HepG2 (cell line): Measurements from ENCODE around the gene USP20. TPM values are rescaled to one million over a fixed set of nuclear protein-coding genes. Genes with fewer than 3 reads are reported as not detected.
A peak's percentile ranks its signal among the peaks of the same experiment; 100 is the strongest.

Source experiments
- ATAC-seq: fragments of 200-7000 bp; cut with Tn5 transposase; 3 replicates; pipeline ENCODE4 v1.9.1; 2020; ENCODE audit warnings: mild to moderate bottlenecking, moderate library complexity
- BruUV-seq: library from RNA; stranded (reverse); fragments of 400-500 nt; replicated peaks from 2 replicates; lab custom pipeline; 2021; lab: Mats Ljungman, UMichigan
- CTCF ChIA-PET: fragments of 300-600 bp; formaldehyde crosslinking; extraction: SDS; loops from one replicate; lab custom pipeline; 2021; ENCODE audit warnings: low total read pairs, inconsistent platforms, low intra/inter-chr PET ratio; lab: Yijun Ruan, JAX
- POLR2A ChIA-PET: fragments of 350-600 bp; sonication (Branson Sonifier 250); formaldehyde crosslinking; loops from one replicate; lab custom pipeline; 2020; ENCODE audit warnings: antibody characterized with exemption, inconsistent platforms; lab: Yijun Ruan, JAX
- DNase-seq: peaks from one replicate; pipeline ENCODE4 v3.0.0-alpha.2; 2015; ENCODE audit warnings: low spot score
- FAIRE-seq: peaks from 3 replicates; lab custom pipeline; 2011; peaks lifted over from hg19 to GRCh38; lab: Jason Lieb, UNC
- H2AFZ ChIP-seq: one replicate; pipeline ENCODE4 v1.6.1; 2011; ENCODE audit warnings: low read length, inconsistent platforms
- H3K27ac ChIP-seq: fragments of 300-600 bp; 3 replicates; pipeline ENCODE4 v1.8.0; 2011; ENCODE audit warnings: mixed run types, mild to moderate bottlenecking, mixed read lengths, low read length, inconsistent platforms; ENCODE audit not compliant: insufficient read depth; ENCODE audit errors: extremely low read length
- H3K27me3 ChIP-seq, 2 experiments: fragments of 200-600 bp in 1 of 2; 2 replicates in 1 of 2; 3 replicates in 1 of 2; pipeline versions ENCODE4 v1.6.0 to v1.8.0; 2011; ENCODE audit warnings: low read length in 2 of 2, mild to moderate bottlenecking in 2 of 2, moderate library complexity in 2 of 2, inconsistent platforms in 1 of 2; ENCODE audit not compliant: insufficient read depth in 2 of 2, control insufficient read depth in 1 of 2
- H3K36me3 ChIP-seq, 2 experiments: fragments of 200-600 bp in 1 of 2; replicated peaks in 1 of 2; 2 replicates in 1 of 2; 3 replicates in 1 of 2; pipeline versions ENCODE4 v1.5.1 to v1.8.0; 2011; ENCODE audit warnings: low read length in 2 of 2, inconsistent platforms in 1 of 2; ENCODE audit not compliant: insufficient read depth in 2 of 2, control insufficient read depth in 1 of 2
- H3K4me1 ChIP-seq: 2 replicates; pipeline ENCODE4 v1.5.1; 2012; ENCODE audit warnings: low read length, inconsistent platforms; ENCODE audit not compliant: insufficient read depth
- H3K4me2 ChIP-seq: 2 replicates; pipeline ENCODE4 v1.6.0; 2011; ENCODE audit warnings: low read depth, low read length, inconsistent platforms
- H3K4me3 ChIP-seq, 3 experiments: fragments of 200-600 bp in 1 of 3; sonication (generic), shearing (Covaris generic) in 1 of 3; replicated peaks in 1 of 3; 2 replicates each; pipeline ENCODE4 v1.5.1; 2011 to 2016; ENCODE audit warnings: low read length in 3 of 3, inconsistent platforms in 2 of 3, low read depth in 2 of 3, mild to moderate bottlenecking in 2 of 3, control low read depth in 1 of 3, mixed read lengths in 1 of 3; ENCODE audit not compliant: insufficient read depth in 1 of 3
- H3K79me2 ChIP-seq: one replicate; pipeline ENCODE4 v1.6.1; 2011; ENCODE audit warnings: low read length, inconsistent platforms; ENCODE audit not compliant: insufficient read depth
- H3K9ac ChIP-seq: 2 replicates; pipeline ENCODE4 v1.6.0; 2011; ENCODE audit warnings: mild to moderate bottlenecking, low read depth, low read length, inconsistent platforms; ENCODE audit not compliant: insufficient read depth
- H3K9me3 ChIP-seq: 2 replicates; pipeline ENCODE4 v1.5.1; 2012; ENCODE audit warnings: mild to moderate bottlenecking, low read length
- H4K20me1 ChIP-seq: 2 replicates; pipeline ENCODE4 v1.6.0; 2011; ENCODE audit warnings: inconsistent platforms, mild to moderate bottlenecking, low read length, moderate library complexity; ENCODE audit not compliant: insufficient read depth
- ARID5B ChIP-seq: IDR thresholded peaks from 2 replicates; pipeline ENCODE4 v1.4.0; 2020; ENCODE audit warnings: mild to moderate bottlenecking, missing genetic modification reagents
- CEBPB ChIP-seq: IDR thresholded peaks from 2 replicates; pipeline ENCODE4 v1.6.1; 2011; ENCODE audit warnings: low read depth, low read length, improper control_type of control experiment, borderline replicate concordance
- CREB3 ChIP-seq: sonication (generic); formaldehyde crosslinking; IDR thresholded peaks from 2 replicates; pipeline ENCODE4 v1.5.0; 2020; ENCODE audit warnings: missing genetic modification reagents
- NCOA2 ChIP-seq: sonication (generic); formaldehyde crosslinking; IDR thresholded peaks from 2 replicates; pipeline ENCODE4 v1.8.0; 2022; ENCODE audit warnings: inconsistent platforms
- NFYB ChIP-seq: sonication (generic); formaldehyde crosslinking; IDR thresholded peaks from 2 replicates; pipeline ENCODE4 v1.4.0; 2020; ENCODE audit warnings: missing genetic modification reagents
- RNF2 ChIP-seq: fragments of 450-650 bp; conservative IDR thresholded peaks from 2 replicates; pipeline ENCODE4 v1.6.1; 2016; ENCODE audit warnings: low read depth
- SNAPC5 ChIP-seq: sonication (generic); formaldehyde crosslinking; IDR thresholded peaks from 2 replicates; pipeline ENCODE4 v1.8.1; 2023; ENCODE audit warnings: mild to moderate bottlenecking, missing genetic modification reagents, borderline replicate concordance
- TEAD3 ChIP-seq: optimal IDR thresholded peaks from 2 replicates; pipeline ENCODE3; 2016; ENCODE audit warnings: borderline replicate concordance
- ZNF253 ChIP-seq: sonication (generic); formaldehyde crosslinking; IDR thresholded peaks from 2 replicates; pipeline ENCODE4 v1.8.0; 2022; ENCODE audit warnings: mild to moderate bottlenecking, missing genetic modification reagents, borderline replicate concordance
- ZNF264 ChIP-seq: sonication (generic); formaldehyde crosslinking; IDR thresholded peaks from 2 replicates; pipeline ENCODE4 v1.4.0; 2020; ENCODE audit warnings: missing genetic modification reagents
- ZNF513 ChIP-seq: sonication (generic); formaldehyde crosslinking; conservative IDR thresholded peaks from 2 replicates; pipeline ENCODE4 v1.5.0; 2020; ENCODE audit warnings: missing genetic modification reagents
- ZNF660 ChIP-seq: sonication (generic); formaldehyde crosslinking; IDR thresholded peaks from 2 replicates; pipeline ENCODE4 v1.5.1; 2020; ENCODE audit warnings: mild to moderate bottlenecking, low read depth, missing genetic modification reagents, borderline replicate concordance
- ZSCAN9 ChIP-seq: IDR thresholded peaks from 2 replicates; pipeline ENCODE4 v1.6.1; 2016; ENCODE audit warnings: borderline replicate concordance
- ZXDC ChIP-seq: sonication (generic); formaldehyde crosslinking; IDR thresholded peaks from 2 replicates; pipeline ENCODE4 v1.5.0; 2020; ENCODE audit warnings: mild to moderate bottlenecking, missing genetic modification reagents
- whole genome bisulfite sequencing: methylation state at CpG from one replicate; pipeline ENCODE4 v1.1.6; 2017; ENCODE audit warnings: low lambda C conversion rate; 5-methylcytosine and 5-hydroxymethylcytosine counted together
- in situ Hi-C: cut with HindIII; loops from 2 replicates; pipeline ENCODE4 v1.10.0; 2017; ENCODE audit warnings: low pct_unique_long_range_greater_than_20kb; ENCODE audit not compliant: extremely low pct_ligation_motif_present
- intact Hi-C: fragments of 100-400 bp; cut with micrococcal nuclease; formaldehyde crosslinking; loops from one replicate; pipeline ENCODE4 v1.10.0; 2022; ENCODE audit not compliant: unreplicated experiment
- polyA plus RNA-seq, 8 experiments: library from polyadenylated mRNA; depleted of rRNA in 3 of 8; stranded (reverse) in 7 of 8; unstranded in 1 of 8; fragments of >200 nt; fragmentation: Illumina TruSeq in 4 of 8; extraction: Trizol in 4 of 8; gene quantifications; 2 replicates each; pipeline versions ENCODE4 v1.2.1 to v1.2.3, GENCODE V29; 2011 to 2016; ENCODE audit warnings: low read depth in 4 of 8, missing spikeins in 1 of 8, mixed read lengths in 1 of 8; ENCODE audit not compliant: insufficient read depth in 1 of 8
- total RNA-seq, 5 experiments: library from RNA; depleted of rRNA; stranded (reverse); fragments of >200 nt; fragmentation: Illumina TruSeq; extraction: Trizol; gene quantifications; 2 replicates each; pipeline ENCODE4 v1.2.3, GENCODE V29; 2016; ENCODE audit warnings: low read depth in 1 of 5

USP20 gene
- total and polyA plus RNA-seq, 2 of the 13 experiments (the other 11 are each of a cell fraction or from before 2014, with no cell fraction given) = 4.4 to 5.9 TPM

- in situ Hi-C loops (no loop called here), intact Hi-C loops (no loop called here)
- Histone ChIP-seq H3K27ac (peak within 1 kb of the TSS; percentile 39), H3K27me3 (no peaks in the 10 kb centered on the region), H3K4me3 (peak within 1 kb of the TSS; percentile 75 to 88 (median 84)), H2AFZ (no peak within 1 kb of the TSS), H3K9ac (peak within 1 kb of the TSS; percentile 63), H3K36me3 (peaks cover 2 to 9% of the 10 kb centered on the region in 2 experiments; a peak in 3 of 5 replicates), H3K4me2 (peak within 1 kb of the TSS; percentile 89), H3K9me3 (no peaks in the 10 kb centered on the region), H3K4me1 (peaks cover 26% of the 10 kb centered on the region), H4K20me1 (no peaks in the 10 kb centered on the region), H3K79me2 (peaks cover 9% of the 10 kb centered on the region)
- POLR2A ChIA-PET = interaction anchor here (0.6 to 1.4 kb wide), 4 partner anchors 8 to 31 kb away, joined by 3 read pairs; no protein-coding TSS in a partner anchor
- peak; percentile 86 for DNase-seq
- BruUV-seq = no TSS peak
- peak; percentile 81 for FAIRE-seq
- CTCF ChIA-PET = no interaction called here
- peak; percentile 92 for ATAC-seq
- 2% methylated on average over 22 of the region's 93 CpGs for WGBS
- TF ChIP-seq ARID5B (CRISPR knock-in tag) = no peak
- 0 out of 2 replicates have a peak, but pooled peaks have one; percentile 32 for TF ChIP-seq ZSCAN9 (CRISPR knock-in tag)
- no peak for TF ChIP-seq SNAPC5 (CRISPR knock-in tag)
- TF ChIP-seq CREB3 (CRISPR knock-in tag) = no peak
- TF ChIP-seq ZNF660 (CRISPR knock-in tag) = no peak
- 0 out of 2 replicates have a peak, but pooled peaks have one; percentile 37 for TF ChIP-seq RNF2
- TF ChIP-seq CEBPB = no peak
- TF ChIP-seq NFYB (CRISPR knock-in tag) = 0 out of 2 replicates have a peak, but pooled peaks have one; percentile 11
- TF ChIP-seq ZXDC (CRISPR knock-in tag) = 0 out of 2 replicates have a peak, but pooled peaks have one; percentile 30
- no peak for TF ChIP-seq ZNF264 (CRISPR knock-in tag)
- no peak for TF ChIP-seq ZNF253 (CRISPR knock-in tag)
- no peak for TF ChIP-seq NCOA2
- no peak for TF ChIP-seq ZNF513
- peak; percentile 27 for TF ChIP-seq TEAD3 (CRISPR knock-in tag)
These were observed 32.2 kb upstream of the USP20 start, which contains the start of gene TOR1B for GRCh38 chr9:129802833-129803675. Gene TOR1B, plus strand, starts transcription at chr9:129803184. Its CDS starts 29 bp downstream, at chr9:129803213.
